ENCODE results near the gene HNRNPF. TPM values are rescaled to one million over a fixed set of nuclear protein-coding genes. Genes with fewer than 3 reads are reported as not detected.

The HNRNPF gene
- total and polyA plus RNA-seq, 2 of the 8 experiments (the other 6 are each of a cell fraction or from before 2014, with no cell fraction given): 209 to 389 TPM

GRCh38 chr10:43401627-43402026 lies 7.4 kb downstream of the HNRNPF start (continued):
- TF ChIP-seq TBP (IDR thresholded peaks at IDR 0.05; ENCODE audit: low read depth, low read length) (peak; percentile 75), NRF1 (IDR thresholded peaks at IDR 0.05; ENCODE audit: low read depth, low read length) (no peak), BCL11A (IDR thresholded peaks at IDR 0.05; ENCODE audit: low read depth in 2 of 2, low read length in 2 of 2) (no peak), RFX5 (IDR thresholded peaks at IDR 0.05; ENCODE audit: borderline replicate concordance, low read depth, low read length) (no peak), SRF (IDR thresholded peaks at IDR 0.05; ENCODE audit: low read depth, low read length) (no peak), KDM5A (IDR thresholded peaks at IDR 0.05; ENCODE audit: low read length) (no peak), NANOG (IDR thresholded peaks at IDR 0.05; ENCODE audit: insufficient read depth, low read depth, low read length, poor library complexity, severe bottlenecking) (no peak), POLR2AphosphoS5 (IDR thresholded peaks at IDR 0.05; ENCODE audit: low read depth, low read length) (peak; percentile 51; the same call in 1 of the 2 replicates), HDAC2 (IDR thresholded peaks at IDR 0.05; ENCODE audit: borderline replicate concordance in 1 of 2, low read depth in 2 of 2, low read length in 2 of 2) (peak in 1 of 2 experiments; percentile 68; a peak in 1 of 4 replicates), CHD2 (IDR thresholded peaks at IDR 0.05; ENCODE audit: low read length) (no peak), SIN3A (conservative IDR thresholded peaks at IDR 0.05 in 1 of 2, IDR thresholded peaks at IDR 0.05 in 1 of 2; ENCODE audit: low read depth in 1 of 2, low read length in 2 of 2) (peak in 1 of 2 experiments; percentile 32; a peak in 1 of 4 replicates)

Data from H1 (cell line).